IPS-18a (cell line): ENCODE results near the gene ADCY1.

ENCODE experiments used
- H3K27ac ChIP-seq: one replicate; pipeline ENCODE4 v1.5.1; 2013; ENCODE audit warnings: low read length
- H3K27me3 ChIP-seq: one replicate; pipeline ENCODE4 v1.6.1; 2013; ENCODE audit warnings: mild to moderate bottlenecking, low read length; ENCODE audit not compliant: control insufficient read depth, insufficient read depth
- H3K36me3 ChIP-seq: one replicate; pipeline ENCODE4 v1.6.1; 2013; ENCODE audit warnings: low read depth, low read length; ENCODE audit not compliant: control insufficient read depth
- H3K4me1 ChIP-seq: one replicate; pipeline ENCODE4 v1.6.1; 2013; ENCODE audit warnings: low read depth, low read length; ENCODE audit not compliant: control insufficient read depth
- H3K4me3 ChIP-seq: one replicate; pipeline ENCODE4 v1.5.1; 2013; ENCODE audit warnings: low read length
- H3K9ac ChIP-seq: one replicate; pipeline ENCODE4 v1.6.1; 2013; ENCODE audit warnings: mild to moderate bottlenecking, low read length, moderate library complexity
- H3K9me3 ChIP-seq: one replicate; pipeline ENCODE4 v1.6.1; 2013; ENCODE audit warnings: low read depth, low read length; ENCODE audit not compliant: control insufficient read depth

The ADCY1 gene

GRCh38 chr7:45696476-45696875, 122.3 kb downstream of the ADCY1 start:
- Histone ChIP-seq H3K4me1 (no peaks in the 10 kb centered on the region), H3K9me3 (no peaks in the 10 kb centered on the region), H3K36me3 (peaks cover 7% of the 10 kb centered on the region), H3K9ac (no peak overlapping the region), H3K4me3 (no peak overlapping the region), H3K27me3 (no peaks in the 10 kb centered on the region), H3K27ac (no peak overlapping the region)

- H3K9ac ChIP-seq, result no peak overlapping the region
- no peak overlapping the region for H3K27ac ChIP-seq
- no peak overlapping the region for H3K4me3 ChIP-seq
- H3K36me3 ChIP-seq, result no peaks in the 10 kb centered on the region
- no peaks in the 10 kb centered on the region for H3K4me1 ChIP-seq
- no peaks in the 10 kb centered on the region for H3K9me3 ChIP-seq
- H3K27me3 ChIP-seq, result no peaks in the 10 kb centered on the region
These were observed 123.5 kb downstream of the ADCY1 start for GRCh38 chr7:45697576-45698136.

- no peak overlapping the region for H3K4me3 ChIP-seq
- no peaks in the 10 kb centered on the region for H3K27me3 ChIP-seq
- H3K27ac ChIP-seq, result no peak overlapping the region
- no peak overlapping the region for H3K9ac ChIP-seq
- no peaks in the 10 kb centered on the region for H3K4me1 ChIP-seq
- H3K9me3 ChIP-seq, result no peaks in the 10 kb centered on the region
- H3K36me3 ChIP-seq, result no peaks in the 10 kb centered on the region
These were observed 124.3 kb downstream of the ADCY1 start for GRCh38 chr7:45698303-45699014.

GRCh38 chr7:45699015-45699309, 124.8 kb downstream of the ADCY1 start:
- H3K9ac ChIP-seq, result no peak overlapping the region
- no peak overlapping the region for H3K4me3 ChIP-seq
- H3K27me3 ChIP-seq, result no peaks in the 10 kb centered on the region
- no peaks in the 10 kb centered on the region for H3K9me3 ChIP-seq
- no peak overlapping the region for H3K27ac ChIP-seq
- H3K4me1 ChIP-seq, result no peaks in the 10 kb centered on the region
- H3K36me3 ChIP-seq, result no peaks in the 10 kb centered on the region

- no peak overlapping the region for H3K27ac ChIP-seq
- H3K4me3 ChIP-seq, result no peak overlapping the region
- no peak overlapping the region for H3K9ac ChIP-seq
- H3K36me3 ChIP-seq, result no peaks in the 10 kb centered on the region
- no peaks in the 10 kb centered on the region for H3K27me3 ChIP-seq
- H3K9me3 ChIP-seq, result no peaks in the 10 kb centered on the region
- no peaks in the 10 kb centered on the region for H3K4me1 ChIP-seq
These were observed 125.7 kb downstream of the ADCY1 start for GRCh38 chr7:45699726-45700390.

- Histone ChIP-seq H3K27me3 (no peaks in the 10 kb centered on the region), H3K4me3 (no peak overlapping the region), H3K9me3 (no peaks in the 10 kb centered on the region), H3K9ac (no peak overlapping the region), H3K4me1 (no peaks in the 10 kb centered on the region), H3K36me3 (no peaks in the 10 kb centered on the region), H3K27ac (no peak overlapping the region)
These were observed 126.4 kb downstream of the ADCY1 start for GRCh38 chr7:45700556-45700955.

- Histone ChIP-seq H3K27me3 (no peaks in the 10 kb centered on the region), H3K36me3 (no peaks in the 10 kb centered on the region), H3K9ac (no peak overlapping the region), H3K27ac (no peak overlapping the region), H3K4me1 (no peaks in the 10 kb centered on the region), H3K9me3 (no peaks in the 10 kb centered on the region), H3K4me3 (no peak overlapping the region)
These were observed 127.7 kb downstream of the ADCY1 start for GRCh38 chr7:45701701-45702510.

GRCh38 chr7:45702751-45703150, 128.6 kb downstream of the ADCY1 start:
- Histone ChIP-seq H3K9ac (no peak overlapping the region), H3K27ac (no peak overlapping the region), H3K4me1 (no peaks in the 10 kb centered on the region), H3K4me3 (no peak overlapping the region), H3K27me3 (no peaks in the 10 kb centered on the region), H3K36me3 (no peaks in the 10 kb centered on the region), H3K9me3 (no peaks in the 10 kb centered on the region)

GRCh38 chr7:45703373-45703821, 129.2 kb downstream of the ADCY1 start:
- H3K27me3 ChIP-seq, result no peaks in the 10 kb centered on the region

GRCh38 chr7:45703911-45704682, 129.9 kb downstream of the ADCY1 start:
- Histone ChIP-seq H3K9ac (no peak overlapping the region), H3K36me3 (no peaks in the 10 kb centered on the region), H3K27ac (no peak overlapping the region), H3K4me1 (no peaks in the 10 kb centered on the region), H3K4me3 (no peak overlapping the region), H3K27me3 (no peaks in the 10 kb centered on the region), H3K9me3 (no peaks in the 10 kb centered on the region)

More at GRCh38 chr7:45703373-45703821, 129.2 kb downstream of the ADCY1 start:
- no peak overlapping the region for H3K27ac ChIP-seq
- no peaks in the 10 kb centered on the region for H3K36me3 ChIP-seq
- H3K4me1 ChIP-seq, result no peaks in the 10 kb centered on the region
- no peak overlapping the region for H3K9ac ChIP-seq
- H3K9me3 ChIP-seq, result no peaks in the 10 kb centered on the region
- no peak overlapping the region for H3K4me3 ChIP-seq

GRCh38 chr7:45704683-45705016, 130.5 kb downstream of the ADCY1 start:
- H3K9me3 ChIP-seq, result no peaks in the 10 kb centered on the region
- H3K27ac ChIP-seq, result no peak overlapping the region
- H3K27me3 ChIP-seq, result no peaks in the 10 kb centered on the region
- no peak overlapping the region for H3K4me3 ChIP-seq
- no peak overlapping the region for H3K9ac ChIP-seq
- H3K36me3 ChIP-seq, result no peaks in the 10 kb centered on the region
- no peaks in the 10 kb centered on the region for H3K4me1 ChIP-seq
